Nephron (organoid): Measurements from ENCODE around the gene MAP4.

Experiments used
- H3K27ac Mint-ChIP-seq, 3 experiments: 2 replicates each; pipeline ENCODE4 v1.8.0; 2020; ENCODE audit warnings: mixed read lengths in 3 of 3, mild to moderate bottlenecking in 2 of 3, moderate library complexity in 1 of 3
- H3K27me3 Mint-ChIP-seq: 2 replicates; pipeline ENCODE4 v1.8.0; 2021; ENCODE audit warnings: low read depth, mild to moderate bottlenecking, moderate library complexity, mixed read lengths
- H3K36me3 Mint-ChIP-seq: 2 replicates; pipeline ENCODE4 v1.8.0; 2020; ENCODE audit warnings: low read depth, mixed read lengths
- H3K4me1 Mint-ChIP-seq: 2 replicates; pipeline ENCODE4 v1.8.0; 2020; ENCODE audit warnings: mixed read lengths
- H3K4me3 Mint-ChIP-seq, 3 experiments: 2 replicates each; pipeline ENCODE4 v1.8.0; 2020; ENCODE audit warnings: mild to moderate bottlenecking in 3 of 3, mixed read lengths in 3 of 3, moderate library complexity in 2 of 3
- H3K9me3 Mint-ChIP-seq: 2 replicates; pipeline ENCODE4 v1.8.0; 2020; ENCODE audit warnings: mixed read lengths
- TF ChIP-seq, protein P1 (sequence below), 3 experiments: fragments of 200-600 bp; sonication (generic); IDR thresholded peaks; one replicate each; pipeline ENCODE4 v1.5.0; 2021; ENCODE audit warnings: antibody characterized with exemption in 3 of 3; ENCODE audit not compliant: unreplicated experiment in 3 of 3

The MAP4 gene

GRCh38 chr3:48057521-48057920, 41.3 kb upstream of the MAP4 start:
- H3K36me3 Mint-ChIP-seq = peaks cover 31% of the 10 kb centered on the region
- H3K27me3 Mint-ChIP-seq = no peaks in the 10 kb centered on the region
- no peak overlapping the region for H3K4me3 Mint-ChIP-seq
- H3K4me1 Mint-ChIP-seq = peaks cover 7% of the 10 kb centered on the region
- TF ChIP-seq, protein P1, sequence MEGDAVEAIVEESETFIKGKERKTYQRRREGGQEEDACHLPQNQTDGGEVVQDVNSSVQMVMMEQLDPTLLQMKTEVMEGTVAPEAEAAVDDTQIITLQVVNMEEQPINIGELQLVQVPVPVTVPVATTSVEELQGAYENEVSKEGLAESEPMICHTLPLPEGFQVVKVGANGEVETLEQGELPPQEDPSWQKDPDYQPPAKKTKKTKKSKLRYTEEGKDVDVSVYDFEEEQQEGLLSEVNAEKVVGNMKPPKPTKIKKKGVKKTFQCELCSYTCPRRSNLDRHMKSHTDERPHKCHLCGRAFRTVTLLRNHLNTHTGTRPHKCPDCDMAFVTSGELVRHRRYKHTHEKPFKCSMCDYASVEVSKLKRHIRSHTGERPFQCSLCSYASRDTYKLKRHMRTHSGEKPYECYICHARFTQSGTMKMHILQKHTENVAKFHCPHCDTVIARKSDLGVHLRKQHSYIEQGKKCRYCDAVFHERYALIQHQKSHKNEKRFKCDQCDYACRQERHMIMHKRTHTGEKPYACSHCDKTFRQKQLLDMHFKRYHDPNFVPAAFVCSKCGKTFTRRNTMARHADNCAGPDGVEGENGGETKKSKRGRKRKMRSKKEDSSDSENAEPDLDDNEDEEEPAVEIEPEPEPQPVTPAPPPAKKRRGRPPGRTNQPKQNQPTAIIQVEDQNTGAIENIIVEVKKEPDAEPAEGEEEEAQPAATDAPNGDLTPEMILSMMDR (IDR thresholded peaks at IDR 0.05; ENCODE audit: unreplicated experiment in 3 of 3) = no peak
- H3K27ac Mint-ChIP-seq = no peak overlapping the region
- peaks cover 14% of the 10 kb centered on the region for H3K9me3 Mint-ChIP-seq

DNA sequence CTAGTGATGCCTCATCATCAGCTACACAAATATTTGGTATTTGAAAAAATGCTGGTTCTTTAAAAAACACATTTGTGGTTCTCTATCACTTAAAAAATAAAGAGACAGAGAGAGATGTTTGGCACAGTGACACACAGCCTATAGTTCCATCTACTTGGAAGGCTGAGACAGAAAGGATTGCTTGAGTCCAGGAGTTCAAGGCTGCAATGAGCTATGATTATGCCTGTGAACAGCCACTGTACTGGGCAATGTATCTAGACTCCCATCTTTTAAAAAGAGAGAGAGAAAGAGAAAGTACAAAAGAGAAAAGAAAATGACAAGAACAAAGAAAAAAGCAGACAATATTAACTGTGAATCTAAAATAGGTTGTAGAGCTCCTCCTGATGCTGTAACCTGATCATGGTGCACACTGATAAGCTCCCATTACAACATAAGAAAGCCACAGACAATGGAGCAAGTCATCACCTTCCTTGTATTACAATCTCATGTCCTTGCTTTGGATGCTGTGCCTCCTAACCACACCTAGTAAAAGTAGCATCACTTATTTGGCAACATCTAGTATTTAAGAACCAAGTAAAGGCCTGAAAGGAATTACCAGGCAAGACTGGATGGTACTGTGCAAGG, 31.7 kb upstream of the MAP4 start:
- Mint-ChIP-seq H3K27ac (no peak overlapping the region), H3K4me3 (no peak overlapping the region), H3K27me3 (no peaks in the 10 kb centered on the region), H3K4me1 (peaks cover 34% of the 10 kb centered on the region), H3K9me3 (no peaks in the 10 kb centered on the region), H3K36me3 (peaks cover 54% of the 10 kb centered on the region)
- TF ChIP-seq, protein P1 (IDR thresholded peaks at IDR 0.05; ENCODE audit: unreplicated experiment in 3 of 3) = no peak

DNA sequence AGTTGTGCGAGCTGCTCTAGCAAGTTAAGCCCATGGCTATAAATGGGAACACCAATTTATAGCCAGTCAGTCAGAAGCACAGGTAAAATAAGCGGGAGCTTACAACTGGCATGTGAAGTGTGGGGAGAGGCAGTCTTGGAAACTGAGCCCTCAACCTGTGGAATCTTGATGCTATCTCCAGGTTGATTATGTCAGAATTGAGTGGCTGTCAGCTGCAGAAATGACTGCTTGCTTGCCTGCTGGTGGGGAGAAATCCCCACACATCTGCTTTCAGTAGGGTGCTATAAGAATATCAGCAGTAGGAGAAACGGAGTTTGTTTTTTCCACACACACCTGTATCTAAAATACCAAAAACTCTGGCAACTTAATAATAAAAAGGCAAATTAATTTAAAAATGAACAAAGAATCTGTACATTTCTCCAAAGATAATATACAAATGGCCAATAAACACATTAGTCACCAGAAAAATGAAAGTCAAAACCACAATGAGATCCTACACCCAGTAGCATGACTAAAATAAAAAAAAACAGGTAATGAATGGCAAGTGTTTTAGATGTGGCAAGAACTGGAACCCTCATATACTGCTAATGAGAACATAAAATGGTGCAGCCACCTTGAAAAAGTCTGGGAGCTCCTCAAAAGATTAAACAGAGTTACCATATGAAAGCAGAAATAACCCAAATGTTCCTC, 26.0 kb upstream of the MAP4 start:
- H3K4me1 Mint-ChIP-seq = peaks cover 25% of the 10 kb centered on the region

GRCh38 chr3:48039487-48040190, 23.4 kb upstream of the MAP4 start:
- TF ChIP-seq, protein P1 (IDR thresholded peaks at IDR 0.05; ENCODE audit: unreplicated experiment in 3 of 3) = no peak
- Mint-ChIP-seq H3K4me3 (no peak overlapping the region), H3K27me3 (no peaks in the 10 kb centered on the region), H3K4me1 (peaks cover 29% of the 10 kb centered on the region), H3K9me3 (no peaks in the 10 kb centered on the region), H3K36me3 (no peaks in the 10 kb centered on the region), H3K27ac (peak overlapping the region; percentile 85 to 89 (median 86))

More for the DNA sequence above, 26.0 kb upstream of the MAP4 start:
- no peak overlapping the region for H3K4me3 Mint-ChIP-seq
- no peaks in the 10 kb centered on the region for H3K9me3 Mint-ChIP-seq
- peaks cover 13% of the 10 kb centered on the region for H3K36me3 Mint-ChIP-seq
- no peak overlapping the region for H3K27ac Mint-ChIP-seq
- H3K27me3 Mint-ChIP-seq = no peaks in the 10 kb centered on the region
- TF ChIP-seq, protein P1 (IDR thresholded peaks at IDR 0.05; ENCODE audit: unreplicated experiment in 3 of 3) = no peak

DNA sequence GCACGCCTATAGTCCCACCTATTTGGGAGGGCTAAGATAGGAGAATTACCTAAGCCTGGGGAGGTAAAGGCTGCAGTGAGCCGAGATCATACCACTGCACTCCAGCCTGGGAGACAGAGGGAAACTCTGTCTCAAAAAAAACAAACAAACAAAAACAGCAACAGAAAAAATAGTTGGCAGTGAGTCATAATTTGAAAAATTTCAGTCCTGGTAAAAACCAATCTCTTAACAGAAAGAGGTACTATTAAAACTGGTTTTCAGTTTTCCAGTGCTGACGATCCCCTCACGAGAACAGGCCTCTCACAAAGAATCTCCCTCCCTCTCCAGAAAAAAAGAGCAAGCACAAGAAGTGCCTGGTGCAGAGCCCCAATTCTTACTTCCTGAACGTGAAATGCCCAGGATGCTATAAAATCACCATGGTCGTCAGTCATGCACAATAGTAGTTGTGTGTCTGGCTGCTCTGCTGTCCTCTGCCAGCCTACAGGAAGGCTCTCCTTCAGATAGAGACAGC, 22.8 kb upstream of the MAP4 start:
- Mint-ChIP-seq H3K27me3 (no peaks in the 10 kb centered on the region), H3K9me3 (no peaks in the 10 kb centered on the region), H3K4me1 (peaks cover 33% of the 10 kb centered on the region), H3K36me3 (no peaks in the 10 kb centered on the region), H3K4me3 (no peak overlapping the region), H3K27ac (peak overlapping the region; percentile 85 to 89 (median 86))
- TF ChIP-seq, protein P1 (IDR thresholded peaks at IDR 0.05; ENCODE audit: unreplicated experiment in 3 of 3) = no peak
